22Rv1 (cell line): ENCODE measurements around the gene FAM216B.

Experiments
- ZFX ChIP-seq: fragments of 450-650 bp; IDR thresholded peaks from 2 replicates; pipeline ENCODE4 v1.6.1; 2017; ENCODE audit warnings: antibody characterized with exemption, borderline replicate concordance
- TF ChIP-seq, protein P1 (sequence below): fragments of 450-650 bp; IDR thresholded peaks from 2 replicates; pipeline ENCODE4 v1.5.1; 2017; ENCODE audit warnings: mild to moderate bottlenecking

DNA sequence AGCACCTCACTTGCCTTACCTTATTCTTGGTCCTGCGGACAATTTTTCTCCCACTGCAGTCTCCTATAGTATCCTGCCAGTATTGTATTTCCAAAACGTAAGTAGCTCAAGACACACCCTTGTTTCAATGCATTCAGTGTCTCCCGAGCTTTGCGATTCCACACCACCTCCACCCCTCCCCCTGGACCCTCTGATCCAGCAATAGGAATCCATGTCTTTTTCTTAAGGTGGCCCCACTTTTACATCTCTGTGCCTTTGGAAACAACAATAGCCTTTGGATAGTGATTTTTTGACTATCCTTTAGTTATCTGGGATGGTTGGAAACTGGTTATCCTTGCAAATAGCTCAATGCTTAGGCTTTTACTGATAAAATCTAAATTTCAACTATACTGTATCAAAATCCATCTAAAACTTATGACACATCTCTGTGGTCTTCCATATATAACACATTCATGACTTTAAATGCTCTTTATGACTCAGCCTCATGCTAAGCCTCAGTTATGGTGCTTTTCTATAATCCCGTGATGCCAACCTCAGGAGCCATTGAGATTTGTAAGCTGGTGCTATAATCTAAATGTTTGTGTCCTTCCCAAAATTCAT lies 27.1 kb downstream of the FAM216B start:
- TF ChIP-seq, protein P1, sequence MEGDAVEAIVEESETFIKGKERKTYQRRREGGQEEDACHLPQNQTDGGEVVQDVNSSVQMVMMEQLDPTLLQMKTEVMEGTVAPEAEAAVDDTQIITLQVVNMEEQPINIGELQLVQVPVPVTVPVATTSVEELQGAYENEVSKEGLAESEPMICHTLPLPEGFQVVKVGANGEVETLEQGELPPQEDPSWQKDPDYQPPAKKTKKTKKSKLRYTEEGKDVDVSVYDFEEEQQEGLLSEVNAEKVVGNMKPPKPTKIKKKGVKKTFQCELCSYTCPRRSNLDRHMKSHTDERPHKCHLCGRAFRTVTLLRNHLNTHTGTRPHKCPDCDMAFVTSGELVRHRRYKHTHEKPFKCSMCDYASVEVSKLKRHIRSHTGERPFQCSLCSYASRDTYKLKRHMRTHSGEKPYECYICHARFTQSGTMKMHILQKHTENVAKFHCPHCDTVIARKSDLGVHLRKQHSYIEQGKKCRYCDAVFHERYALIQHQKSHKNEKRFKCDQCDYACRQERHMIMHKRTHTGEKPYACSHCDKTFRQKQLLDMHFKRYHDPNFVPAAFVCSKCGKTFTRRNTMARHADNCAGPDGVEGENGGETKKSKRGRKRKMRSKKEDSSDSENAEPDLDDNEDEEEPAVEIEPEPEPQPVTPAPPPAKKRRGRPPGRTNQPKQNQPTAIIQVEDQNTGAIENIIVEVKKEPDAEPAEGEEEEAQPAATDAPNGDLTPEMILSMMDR, result no peak
- TF ChIP-seq ZFX, result no peak
